GM18508 (cell line): ENCODE data around the gene LILRA6.
"Not testable (repeated sequence)": the region's sequence is repeated elsewhere in the genome, so short reads cannot be mapped to it uniquely, and the experiment has no call there.

Experiments
- ATAC-seq: cut with Tn5 transposase; IDR thresholded peaks from one replicate; pipeline ENCODE4 v1.9.1; 2021; ENCODE audit warnings: moderate number of reproducible peaks; ENCODE audit not compliant: insufficient read depth, unreplicated experiment

The LILRA6 gene

GRCh38 chr19:54209811-54210494 is 32.6 kb downstream of the LILRA6 start:
- no peak for ATAC-seq

DNA sequence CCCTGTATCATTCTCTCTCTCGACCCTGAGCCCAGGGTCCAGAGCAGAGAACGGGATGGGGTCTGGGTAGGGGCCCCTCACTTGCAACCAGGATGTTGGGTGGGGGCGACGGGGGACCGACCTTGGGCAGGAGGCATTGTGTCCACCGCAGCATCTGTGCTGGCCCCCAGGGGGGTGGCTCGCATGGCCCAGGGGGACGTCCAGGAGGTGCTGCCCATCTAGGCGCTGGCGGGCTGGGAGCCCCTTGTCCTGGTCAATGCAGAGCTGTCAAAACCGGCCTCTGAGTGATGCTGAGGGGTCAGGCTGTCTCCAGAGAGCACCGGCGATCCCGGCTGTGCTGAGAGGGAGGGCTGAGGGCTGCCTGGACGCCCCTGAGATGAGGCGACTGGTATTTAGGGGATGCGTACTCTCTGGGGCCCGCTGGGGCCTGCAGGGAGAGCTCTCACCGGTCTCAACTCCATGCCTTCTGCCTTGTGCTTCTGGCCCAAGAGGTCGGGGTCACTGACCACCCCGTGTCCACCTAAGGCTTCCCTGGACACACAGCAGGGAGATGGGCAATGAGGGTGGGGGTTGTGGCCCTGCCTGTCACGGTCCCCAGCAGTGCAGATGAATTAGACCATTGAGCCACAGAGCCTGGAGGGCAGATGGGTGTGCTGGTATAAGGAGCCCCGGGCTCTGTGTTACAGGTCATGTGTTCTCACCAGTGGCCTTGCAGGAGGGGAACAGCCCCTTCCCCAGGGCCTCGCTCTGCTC is 33.4 kb downstream of the LILRA6 start:
- no peak for ATAC-seq

DNA sequence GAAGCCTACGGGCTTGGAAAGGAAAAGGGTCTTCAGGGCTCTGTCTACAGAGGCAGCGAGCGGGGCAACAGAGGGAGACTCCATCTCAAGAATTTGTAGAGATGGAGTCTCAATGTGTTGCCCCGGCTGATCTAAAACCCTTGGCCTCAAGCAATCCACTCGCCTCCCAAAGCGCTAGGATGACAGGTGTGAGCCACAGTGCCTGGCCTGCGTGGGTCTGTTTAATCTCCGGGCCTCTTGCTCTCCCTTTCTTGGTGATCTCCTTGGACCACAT is 33.9 kb downstream of the LILRA6 start:
- no peak for ATAC-seq

- no peak for ATAC-seq
Measured at GRCh38 chr19:54207983-54208783, 34.4 kb downstream of the LILRA6 start.

- ATAC-seq, result no peak
Measured at GRCh38 chr19:54207676-54207982, 35.0 kb downstream of the LILRA6 start.

DNA sequence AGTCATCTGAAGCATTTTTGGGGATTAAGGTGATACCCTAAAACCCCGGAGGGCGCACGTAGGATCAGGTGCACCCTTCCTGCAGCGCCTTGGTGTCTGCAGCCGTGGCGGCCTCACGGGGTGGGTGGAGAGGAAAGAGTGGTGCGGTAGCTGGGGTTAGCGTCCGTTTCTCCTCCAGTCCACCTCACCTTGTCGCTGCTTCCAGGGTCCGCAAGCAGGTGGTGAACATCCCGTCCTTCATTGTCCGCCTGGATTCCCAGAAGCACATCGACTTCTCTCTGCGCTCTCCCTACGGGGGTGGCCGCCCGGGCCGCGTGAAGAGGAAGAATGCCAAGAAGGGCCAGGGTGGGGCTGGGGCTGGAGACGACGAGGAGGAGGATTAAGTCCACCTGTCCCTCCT is 35.4 kb downstream of the LILRA6 start:
- not testable (repeated sequence) for ATAC-seq

DNA sequence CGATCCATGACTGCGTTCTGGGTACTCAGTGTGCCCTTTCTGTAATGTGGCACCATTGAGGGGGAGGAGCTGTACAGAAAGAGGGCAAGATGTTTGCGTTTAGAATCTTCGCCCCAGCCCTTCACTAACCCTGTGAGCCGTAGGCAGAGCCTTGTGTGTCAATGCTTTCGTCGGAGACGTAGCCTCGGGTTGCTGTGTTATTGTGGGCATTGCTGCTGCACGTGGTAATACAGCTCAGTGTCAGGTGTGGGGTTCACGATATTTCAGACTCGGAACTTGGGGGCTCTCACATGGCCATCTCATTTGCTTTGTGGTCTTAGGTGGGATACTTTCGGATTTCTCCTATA is 35.8 kb downstream of the LILRA6 start:
- no peak for ATAC-seq

DNA sequence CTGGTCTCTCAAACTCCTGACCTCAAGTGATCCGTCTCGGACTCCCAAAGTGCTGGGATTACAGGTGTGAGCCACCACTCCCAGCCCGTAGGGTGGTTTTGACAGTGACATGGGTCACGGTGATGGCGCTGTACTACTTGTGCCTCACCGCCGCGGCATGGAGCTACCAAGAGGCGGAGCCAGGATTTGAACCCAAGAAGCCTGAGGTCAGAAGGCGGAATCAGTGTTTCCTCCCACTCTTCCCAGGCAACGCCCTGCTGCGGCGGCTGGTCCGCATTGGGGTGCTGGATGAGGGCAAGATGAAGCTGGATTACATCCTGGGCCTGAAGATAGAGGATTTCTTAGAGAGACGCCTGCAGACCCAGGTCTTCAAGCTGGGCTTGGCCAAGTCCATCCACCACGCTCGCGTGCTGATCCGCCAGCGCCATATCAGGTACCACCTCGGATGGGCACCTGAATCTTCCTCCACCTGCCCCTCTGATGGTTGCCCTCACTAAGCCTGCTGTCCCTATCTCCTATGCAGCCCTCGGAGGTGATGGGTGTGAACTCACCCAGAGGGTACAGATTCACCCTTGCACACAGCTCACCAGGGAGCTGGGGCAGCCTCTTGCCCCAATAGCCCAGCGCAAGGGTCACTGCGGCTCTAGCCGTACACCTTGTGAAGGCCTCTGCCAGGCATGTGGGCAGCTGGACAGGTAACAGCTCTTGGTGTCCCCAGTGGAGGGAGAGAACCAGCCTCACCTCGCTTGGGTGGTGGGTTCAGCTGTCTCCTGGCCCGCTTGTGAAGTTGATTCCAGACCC is 36.4 kb downstream of the LILRA6 start:
- ATAC-seq, result no peak

DNA sequence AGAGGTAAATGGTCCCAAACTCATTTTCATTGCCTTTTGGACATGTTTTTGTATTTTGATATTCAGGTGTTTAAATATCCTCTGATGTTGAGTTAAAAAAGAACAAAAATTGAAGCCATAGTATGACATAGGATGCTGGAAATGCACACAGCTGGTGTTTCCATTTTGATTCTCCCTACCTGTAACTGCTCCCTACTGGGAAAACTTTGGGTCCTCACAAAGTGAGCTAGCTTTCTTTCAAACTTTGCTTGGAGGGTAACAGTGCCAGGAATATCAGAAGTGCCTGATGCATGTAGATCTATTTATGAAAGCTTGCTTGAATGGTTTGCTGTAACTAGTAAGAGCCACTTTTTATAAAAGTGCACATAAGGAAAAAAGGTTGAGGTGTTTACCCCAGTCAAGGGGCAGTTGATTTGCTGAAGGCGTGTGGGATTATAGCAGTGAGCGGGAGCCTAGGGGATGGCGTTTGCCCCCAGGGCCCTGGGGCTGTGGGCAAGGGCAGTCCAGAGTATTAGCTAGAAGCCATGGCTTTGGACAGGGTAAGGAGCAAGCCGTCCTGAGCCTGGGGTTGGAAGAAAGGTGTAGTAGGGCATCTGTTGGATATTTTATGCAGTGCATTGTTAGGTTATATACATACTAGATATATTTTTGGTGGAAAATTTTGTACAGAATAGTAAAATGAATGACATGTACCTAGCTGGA is 37.7 kb downstream of the LILRA6 start:
- ATAC-seq, result no peak

DNA sequence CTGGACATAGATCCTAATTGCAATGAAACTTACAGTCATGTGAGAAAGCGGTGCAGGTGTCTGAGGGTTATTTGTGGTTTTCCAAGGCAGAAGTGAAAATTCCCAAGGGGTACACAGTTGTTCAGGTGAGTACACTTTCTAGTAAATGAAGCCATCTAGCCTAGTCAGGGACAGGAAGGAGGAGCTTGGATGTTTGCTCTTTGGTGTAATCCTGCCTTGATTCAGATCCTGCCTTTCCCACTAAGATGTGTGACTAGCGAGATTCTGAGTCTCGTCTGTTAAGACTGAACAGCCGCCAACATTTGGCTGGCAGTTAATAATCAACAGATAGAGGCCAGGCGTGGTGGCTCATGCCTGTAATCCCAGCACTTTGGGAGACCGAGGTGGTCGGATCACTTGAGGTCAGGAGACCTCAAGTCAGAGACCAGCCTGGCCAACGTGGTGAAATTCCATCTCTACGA is 39.4 kb downstream of the LILRA6 start:
- ATAC-seq, result no peak

DNA sequence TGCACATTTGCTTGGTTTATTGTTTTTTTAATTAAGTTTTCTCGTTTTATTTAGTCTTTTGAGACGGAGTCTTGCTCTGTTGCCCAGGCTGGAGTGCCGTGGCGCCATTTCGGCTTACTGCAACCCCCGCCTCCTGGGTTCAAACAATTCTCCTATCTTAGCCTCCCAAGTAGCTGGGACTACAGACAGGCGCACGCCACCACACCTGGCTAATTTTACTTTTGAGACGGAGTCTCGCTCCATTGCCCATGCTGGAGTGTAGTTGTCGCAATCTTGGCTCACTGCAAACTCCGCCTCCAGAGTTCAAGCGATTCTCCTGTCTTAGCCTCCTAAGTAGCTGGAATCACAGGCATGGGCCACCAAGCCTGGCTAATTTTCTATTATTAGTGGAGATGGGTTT is 40.6 kb downstream of the LILRA6 start:
- no peak for ATAC-seq

- ATAC-seq, result peak; percentile 5
Measured at GRCh38 chr19:54201172-54201701, 41.4 kb downstream of the LILRA6 start.

- ATAC-seq, result no peak
Measured at GRCh38 chr19:54199401-54199800, 43.2 kb downstream of the LILRA6 start.

DNA sequence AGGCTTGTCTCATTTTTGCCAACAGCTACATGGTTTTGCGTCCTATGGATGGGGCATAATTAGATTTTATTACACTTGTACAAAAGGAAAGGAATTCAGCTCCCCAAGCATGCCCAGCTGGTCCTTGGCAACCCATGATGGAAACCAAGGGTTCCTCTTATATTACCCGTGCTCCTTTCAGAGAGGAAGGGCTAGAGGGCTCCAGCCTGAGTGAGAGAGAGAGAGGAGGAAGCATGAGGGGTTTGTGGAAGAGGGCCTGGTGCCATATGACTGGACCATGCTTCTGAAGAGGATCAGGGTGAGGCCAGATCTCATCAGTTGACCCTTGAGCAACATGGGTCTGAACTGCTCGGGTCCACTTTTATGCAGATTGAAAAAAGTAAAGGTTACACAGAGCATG is 45.5 kb downstream of the LILRA6 start:
- ATAC-seq, result no peak

- no peak for ATAC-seq
Measured at GRCh38 chr19:54196536-54196935, 46.1 kb downstream of the LILRA6 start.

- ATAC-seq, result not testable (repeated sequence)
Measured at GRCh38 chr19:54194463-54194862, 48.1 kb downstream of the LILRA6 start.

DNA sequence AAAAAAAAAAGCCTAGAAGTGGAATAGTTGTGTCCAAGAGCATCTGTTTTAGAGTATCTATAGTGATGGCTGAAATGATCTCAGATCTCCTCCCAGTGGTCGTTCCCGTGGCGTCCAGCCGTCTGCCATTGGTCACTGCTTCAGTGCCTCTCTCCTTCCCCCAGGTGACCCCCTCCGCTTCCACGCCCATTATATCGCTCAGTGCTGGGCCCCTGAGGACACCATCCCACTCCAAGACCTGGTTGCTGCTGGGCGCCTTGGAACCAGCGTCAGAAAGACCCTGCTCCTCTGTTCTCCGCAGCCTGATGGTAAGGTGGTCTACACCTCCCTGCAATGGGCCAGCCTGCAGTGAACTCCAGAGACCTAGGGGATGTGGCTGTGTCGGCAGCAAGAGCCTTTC is 49.6 kb downstream of the LILRA6 start:
- ATAC-seq, result no peak

DNA sequence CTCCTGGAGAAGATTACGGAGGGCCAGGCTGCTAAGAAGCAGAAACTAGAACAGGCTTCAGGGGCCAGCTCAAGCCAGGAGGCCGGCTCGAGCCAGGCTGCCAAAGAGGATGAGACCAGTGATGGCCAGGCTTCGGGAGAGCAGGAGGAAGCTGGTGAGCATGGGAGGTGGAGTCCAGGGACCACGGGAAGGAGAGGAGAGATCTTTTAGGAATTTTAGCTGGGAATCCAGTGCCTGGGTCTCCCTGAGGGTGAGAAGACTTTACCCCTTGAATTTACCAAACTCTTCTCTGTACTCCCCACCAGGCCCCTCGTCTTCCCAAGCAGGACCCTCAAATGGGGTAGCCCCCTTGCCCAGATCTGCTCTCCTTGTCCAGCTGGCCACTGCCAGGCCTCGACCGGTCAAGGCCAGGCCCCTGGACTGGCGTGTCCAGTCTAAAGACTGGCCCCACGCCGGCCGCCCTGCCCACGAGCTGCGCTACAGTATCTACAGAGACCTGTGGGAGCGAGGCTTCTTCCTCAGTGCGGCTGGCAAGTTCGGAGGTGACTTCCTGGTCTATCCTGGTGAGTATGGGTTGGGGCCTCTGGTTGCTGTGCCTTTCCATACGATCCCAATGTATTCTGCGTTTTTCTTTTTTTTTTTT is 50.7 kb downstream of the LILRA6 start:
- ATAC-seq, result no peak

- ATAC-seq, result peak; percentile 5
Measured at GRCh38 chr19:54191011-54191810, 51.4 kb downstream of the LILRA6 start, which contains the start of gene TSEN34. TSS of gene TSEN34 (plus strand) at chr19:54191308. CDS start at chr19:54191365, 57 bp downstream.
